Bladder microvascular endothelial cell (primary cell): Measurements from ENCODE around the gene GUCA2B. TPM values are rescaled to one million over a fixed set of nuclear protein-coding genes. Genes with fewer than 3 reads are reported as not detected.

Experiments
- total RNA-seq: library from RNA; depleted of rRNA; stranded (reverse); fragments of >200 nt; gene quantifications from 2 replicates; pipeline ENCODE4 v1.2.3, GENCODE V29; 2014

The GUCA2B gene
- not detected in 2 replicates for total RNA-seq

GRCh38 chr1:42152907-42153600 lies at the start of gene GUCA2B:
TSS of gene GUCA2B (plus strand) at chr1:42153410. CDS start at chr1:42153451, 41 bp downstream.

GRCh38 chr1:42164551-42165420 lies 11.6 kb downstream of the GUCA2B start, which contains the start of gene GUCA2A:
TSS of gene GUCA2A (minus strand) at chr1:42164745. CDS start at chr1:42164712, 33 bp downstream.

Other genes with a start within 250 kb of the GUCA2B start
- 0.32 and 2.1 TPM in 2 replicates for gene HIVEP3, start 234.5 kb upstream of the GUCA2B start, total RNA-seq
- not detected in 2 replicates for gene GUCA2A, start 11.3 kb downstream of the GUCA2B start, total RNA-seq
- gene FOXJ3, start 181.8 kb downstream of the GUCA2B start, total RNA-seq, result 13.4 and 41.2 TPM in 2 replicates
- under 0.01 and 0.06 TPM in 2 replicates for gene RIMKLA, start 227.4 kb downstream of the GUCA2B start, total RNA-seq